T-helper 2 cell treated with Interferon-gamma antibody and Interleukin-4, amounts not matched to agents 5 μg/mL and 100 μg/mL, for 36 hours (primary cell): ENCODE measurements around the gene UBE2M.
"Not testable (repeated sequence)": the region's sequence is repeated elsewhere in the genome, so short reads cannot be mapped to it uniquely, and the experiment has no call there.

Experiments used
- DNase-seq: peaks from one replicate; pipeline ENCODE4 v3.0.0; 2021; ENCODE audit warnings: low spot score
- H3K27ac Mint-ChIP-seq: one replicate; pipeline ENCODE4 v1.8.0; 2021; ENCODE audit warnings: mild to moderate bottlenecking, mixed read lengths
- H3K27me3 Mint-ChIP-seq: one replicate; pipeline ENCODE4 v1.8.0; 2021; ENCODE audit warnings: low read depth, mixed read lengths
- H3K36me3 Mint-ChIP-seq: one replicate; pipeline ENCODE4 v1.8.0; 2021; ENCODE audit warnings: low read depth, mixed read lengths
- H3K4me1 Mint-ChIP-seq: one replicate; pipeline ENCODE4 v1.8.0; 2021; ENCODE audit warnings: low read depth, mixed read lengths
- H3K4me3 Mint-ChIP-seq: one replicate; pipeline ENCODE4 v1.8.0; 2022; ENCODE audit warnings: mild to moderate bottlenecking, moderate library complexity, mixed read lengths
- H3K9me3 Mint-ChIP-seq: one replicate; pipeline ENCODE4 v1.8.0; 2021; ENCODE audit warnings: mixed read lengths

The UBE2M gene

GRCh38 chr19:58510084-58510862, 48.1 kb downstream of the UBE2M start:
- H3K4me1 Mint-ChIP-seq, result peaks cover 3% of the 10 kb centered on the region
- H3K36me3 Mint-ChIP-seq, result peaks cover 6% of the 10 kb centered on the region
- peaks cover 8% of the 10 kb centered on the region for H3K9me3 Mint-ChIP-seq
- no peak overlapping the region for H3K27ac Mint-ChIP-seq
- H3K4me3 Mint-ChIP-seq, result no peak overlapping the region
- H3K27me3 Mint-ChIP-seq, result no peaks in the 10 kb centered on the region
- DNase-seq, result no peak

- Mint-ChIP-seq H3K36me3 (peaks cover 3% of the 10 kb centered on the region), H3K4me1 (peaks cover 3% of the 10 kb centered on the region), H3K27ac (no peak overlapping the region), H3K4me3 (no peak overlapping the region), H3K9me3 (peaks cover 8% of the 10 kb centered on the region), H3K27me3 (no peaks in the 10 kb centered on the region)
- no peak for DNase-seq
Observed at GRCh38 chr19:58509731-58510083, 48.7 kb downstream of the UBE2M start.

GRCh38 chr19:58507602-58508223, 50.7 kb downstream of the UBE2M start:
- not testable (repeated sequence) for H3K4me3 Mint-ChIP-seq, H3K36me3 Mint-ChIP-seq, H3K27ac Mint-ChIP-seq, H3K9me3 Mint-ChIP-seq, DNase-seq, H3K27me3 Mint-ChIP-seq, H3K4me1 Mint-ChIP-seq
